ENCODE data around the gene POLR2J.
A peak's percentile ranks its signal among the peaks of the same experiment; 100 is the strongest.

The POLR2J gene

DNA sequence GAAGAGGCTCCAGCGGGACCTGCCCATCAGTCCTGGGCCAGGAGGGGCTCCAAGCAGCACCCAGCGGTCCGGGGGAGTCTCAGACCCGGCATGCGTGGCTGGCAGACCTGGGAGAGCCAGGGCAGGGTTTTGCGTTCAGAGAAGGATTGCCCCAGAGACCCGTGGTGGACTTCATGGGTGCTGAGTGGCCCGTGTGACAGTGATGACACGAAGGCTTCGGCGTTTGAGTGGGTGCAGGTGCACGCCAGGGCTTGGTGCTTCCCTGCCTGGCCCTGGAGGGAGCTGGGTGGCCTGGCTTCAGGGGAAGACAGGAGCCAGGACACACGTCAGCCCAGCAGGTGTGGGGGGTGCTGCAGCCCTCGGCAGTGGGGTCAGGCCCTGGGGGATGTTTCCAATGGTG is 31.4 kb downstream of the POLR2J start:
- TF ChIP-seq CTCF (conservative IDR thresholded peaks at IDR 0.05): no peak
- H3K27ac ChIP-seq: no peak overlapping the region

DNA sequence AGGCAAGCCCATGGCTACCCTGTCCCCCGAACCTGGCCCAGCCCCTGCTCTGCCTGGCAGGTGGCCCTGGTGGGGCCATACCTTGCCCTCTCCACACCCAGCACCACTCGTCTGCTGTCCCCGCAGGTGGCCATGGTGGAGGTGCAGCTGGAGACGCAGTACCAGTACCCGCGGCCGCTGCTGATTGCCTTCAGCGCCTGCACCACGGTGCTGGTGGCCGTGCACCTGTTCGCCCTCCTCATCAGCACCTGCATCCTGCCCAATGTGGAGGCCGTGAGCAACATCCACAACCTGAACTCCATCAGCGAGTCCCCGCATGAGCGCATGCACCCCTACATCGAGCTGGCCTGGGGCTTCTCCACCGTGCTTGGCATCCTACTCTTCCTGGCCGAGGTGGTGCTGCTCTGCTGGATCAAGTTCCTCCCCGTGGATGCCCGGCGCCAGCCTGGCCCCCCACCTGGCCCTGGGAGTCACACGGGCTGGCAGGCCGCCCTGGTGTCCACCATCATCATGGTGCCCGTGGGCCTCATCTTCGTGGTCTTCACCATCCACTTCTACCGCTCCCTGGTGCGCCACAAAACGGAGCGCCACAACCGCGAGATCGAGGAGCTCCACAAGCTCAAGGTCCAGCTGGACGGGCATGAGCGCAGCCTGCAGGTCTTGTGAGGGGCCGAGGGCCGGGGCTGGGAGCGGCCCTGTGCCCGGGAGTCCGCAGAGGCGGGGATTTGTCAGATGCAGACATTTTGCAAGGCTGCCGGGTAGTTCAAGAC is 32.1 kb downstream of the POLR2J start:
- no peak overlapping the region for H3K27ac ChIP-seq
- no peak for TF ChIP-seq CTCF (conservative IDR thresholded peaks at IDR 0.05)

DNA sequence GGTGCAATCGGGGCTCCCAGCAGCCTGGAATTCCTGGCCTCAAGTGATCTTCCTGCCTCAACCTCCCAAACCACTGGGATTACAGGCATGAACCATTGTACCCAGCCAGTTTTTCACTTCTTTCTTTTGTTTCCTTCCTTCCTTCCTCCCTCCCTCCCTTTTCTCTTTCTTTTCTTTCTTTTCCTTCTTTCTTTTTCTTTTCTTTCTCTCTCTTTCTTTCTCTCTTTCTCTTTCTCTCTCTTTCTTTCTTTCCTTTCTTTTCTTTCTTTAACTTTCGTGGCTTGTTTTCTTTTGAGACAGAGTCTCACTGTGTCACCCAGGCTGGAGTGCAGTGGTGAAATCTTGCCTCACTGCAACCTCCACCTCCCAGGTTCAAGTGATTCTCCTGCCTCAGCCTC is 33.0 kb downstream of the POLR2J start:
- no peak for TF ChIP-seq CTCF (conservative IDR thresholded peaks at IDR 0.05)
- H3K27ac ChIP-seq: no peak overlapping the region

DNA sequence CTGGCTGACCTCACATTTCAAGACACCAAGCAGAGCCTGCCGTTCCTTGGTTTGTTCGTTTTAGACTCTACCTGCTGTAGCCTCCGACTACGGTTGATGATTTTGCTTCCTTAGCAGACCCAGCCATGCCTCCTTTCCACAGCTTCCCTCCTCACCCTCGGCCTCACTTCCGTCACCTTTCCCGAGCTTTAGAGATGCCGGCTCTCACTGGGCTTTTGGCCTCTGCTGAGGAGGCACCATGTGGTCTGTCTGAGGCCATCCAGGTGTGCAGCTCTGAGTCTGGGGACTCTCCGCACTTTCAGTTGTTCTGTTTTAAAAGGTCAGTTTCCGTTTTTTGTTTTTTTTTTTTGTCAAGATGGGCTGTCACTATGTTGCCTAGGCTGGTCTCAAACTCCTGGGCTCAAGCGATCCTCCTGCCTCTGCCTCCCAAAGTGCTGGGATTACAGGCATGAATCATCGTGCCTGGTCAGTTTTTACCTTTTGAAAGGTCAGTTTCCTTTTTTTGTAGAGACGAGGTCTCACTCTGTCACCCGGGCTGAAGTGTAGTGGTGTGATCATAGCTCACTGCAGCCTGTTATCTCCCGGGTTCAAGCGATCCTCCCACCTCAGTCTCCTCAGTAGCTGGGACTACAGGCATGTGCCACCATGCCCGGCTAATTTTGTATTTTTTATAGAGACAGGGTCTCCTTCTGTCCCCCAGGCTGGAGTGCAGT is 33.6 kb downstream of the POLR2J start:
- TF ChIP-seq CTCF (conservative IDR thresholded peaks at IDR 0.05): no peak
- H3K27ac ChIP-seq: no peak overlapping the region

GRCh38 chr7:102439963-102440795 is 38.5 kb downstream of the POLR2J start:
- no peak for TF ChIP-seq CTCF (conservative IDR thresholded peaks at IDR 0.05)
- H3K27ac ChIP-seq: no peak overlapping the region

DNA sequence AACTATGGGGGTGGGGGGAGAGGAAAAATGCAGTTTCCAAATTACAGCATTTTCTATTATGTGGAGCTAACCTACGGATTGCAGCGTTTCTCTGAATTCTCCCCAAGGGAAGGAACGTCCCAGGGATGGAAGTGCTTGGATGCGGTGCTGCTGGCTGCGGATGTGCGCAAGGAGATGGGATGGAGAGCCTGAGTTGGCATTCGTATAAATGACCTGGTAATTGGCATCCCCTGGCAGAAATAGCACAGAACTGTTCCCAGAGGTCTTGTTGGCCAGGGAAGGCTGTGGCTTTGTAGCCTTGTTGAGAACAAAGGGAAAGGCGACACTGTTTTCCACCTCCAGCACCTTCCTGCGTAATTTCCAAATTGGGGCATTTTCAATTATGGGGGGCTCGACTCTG is 42.6 kb downstream of the POLR2J start:
- TF ChIP-seq CTCF (conservative IDR thresholded peaks at IDR 0.05): no peak
- no peak overlapping the region for H3K27ac ChIP-seq

- peak overlapping the region; percentile 96 for H3K27ac ChIP-seq
- TF ChIP-seq CTCF (conservative IDR thresholded peaks at IDR 0.05): no peak
Observed at GRCh38 chr7:102434039-102434486, 44.7 kb downstream of the POLR2J start.
